ENCODE data around the gene CITED2. TPM values are rescaled to one million over a fixed set of nuclear protein-coding genes. Genes with fewer than 3 reads are reported as not detected.

The CITED2 gene
- total RNA-seq, 2 experiments from 2014 or later = 45.1 to 58.1 TPM

GRCh38 chr6:139402876-139403386, 28.5 kb upstream of the CITED2 start:
- Mint-ChIP-seq H3K4me3 (no peak overlapping the region), H3K27me3 (peaks cover 3% of the 10 kb centered on the region), H3K9me3 (ENCODE audit: low read depth) (no peaks in the 10 kb centered on the region), H3K27ac (no peak overlapping the region), H3K4me1 (no peaks in the 10 kb centered on the region), H3K36me3 (ENCODE audit: low read depth) (no peaks in the 10 kb centered on the region)
- ChIA-PET CTCF (no interaction called here), POLR2A (no interaction called here)
- no peak for ATAC-seq
- no peak for DNase-seq
- intact Hi-C loops (cut with DNase I, micrococcal nuclease) = no loop called here

GRCh38 chr6:139398658-139399057, 24.2 kb upstream of the CITED2 start:
- H3K36me3 Mint-ChIP-seq (ENCODE audit: low read depth) = no peaks in the 10 kb centered on the region
- H3K4me1 Mint-ChIP-seq = no peaks in the 10 kb centered on the region
- peaks cover 3% of the 10 kb centered on the region for H3K27me3 Mint-ChIP-seq
- DNase-seq (no peak), ATAC-seq (no peak)
- intact Hi-C loops (cut with DNase I, micrococcal nuclease) = no loop called here
- POLR2A ChIA-PET = no interaction called here
- H3K4me3 Mint-ChIP-seq = no peak overlapping the region
- CTCF ChIA-PET = interaction anchor here (0.7 kb wide), 1 partner anchor 10 kb away, joined by 3 read pairs; no protein-coding TSS in a partner anchor
- no peak overlapping the region for H3K27ac Mint-ChIP-seq
- no peaks in the 10 kb centered on the region for H3K9me3 Mint-ChIP-seq (ENCODE audit: low read depth)

- no peaks in the 10 kb centered on the region for H3K9me3 Mint-ChIP-seq (ENCODE audit: low read depth)
- no peaks in the 10 kb centered on the region for H3K36me3 Mint-ChIP-seq (ENCODE audit: low read depth)
- ChIA-PET CTCF (interaction anchor here (1.3 kb wide), 1 partner anchor 11 kb away, joined by 3 read pairs; no protein-coding TSS in a partner anchor), POLR2A (no interaction called here)
- DNase-seq (no peak), ATAC-seq (no peak)
- H3K27ac Mint-ChIP-seq = no peak overlapping the region
- H3K27me3 Mint-ChIP-seq = peaks cover 3% of the 10 kb centered on the region
- no peaks in the 10 kb centered on the region for H3K4me1 Mint-ChIP-seq
- H3K4me3 Mint-ChIP-seq = no peak overlapping the region
- intact Hi-C loops (cut with DNase I, micrococcal nuclease) = no loop called here
Observed at GRCh38 chr6:139395891-139396301, 21.4 kb upstream of the CITED2 start.

- Mint-ChIP-seq H3K9me3 (ENCODE audit: low read depth) (no peaks in the 10 kb centered on the region), H3K27ac (no peak overlapping the region), H3K36me3 (ENCODE audit: low read depth) (no peaks in the 10 kb centered on the region), H3K4me3 (no peak overlapping the region), H3K27me3 (peaks cover 3% of the 10 kb centered on the region), H3K4me1 (no peaks in the 10 kb centered on the region)
- ChIA-PET POLR2A (no interaction called here), CTCF (interaction anchor here (1.3 kb wide), 1 partner anchor 12 kb away, joined by 3 read pairs; no protein-coding TSS in a partner anchor)
- ATAC-seq = no peak
- no peak for DNase-seq
- intact Hi-C loops (cut with DNase I, micrococcal nuclease) = no loop called here
Observed at GRCh38 chr6:139395371-139395770, 20.9 kb upstream of the CITED2 start.

- ATAC-seq (no peak), DNase-seq (no peak)
- Mint-ChIP-seq H3K36me3 (ENCODE audit: low read depth) (no peaks in the 10 kb centered on the region), H3K27me3 (peaks cover 3% of the 10 kb centered on the region), H3K27ac (no peak overlapping the region), H3K9me3 (ENCODE audit: low read depth) (no peaks in the 10 kb centered on the region), H3K4me1 (no peaks in the 10 kb centered on the region), H3K4me3 (no peak overlapping the region)
- intact Hi-C loops (cut with DNase I, micrococcal nuclease) = no loop called here
- POLR2A ChIA-PET = no interaction called here
- CTCF ChIA-PET = no interaction called here
Observed at GRCh38 chr6:139394027-139394649, 19.7 kb upstream of the CITED2 start.

- CTCF ChIA-PET = interaction anchor here (0.8 kb wide), 1 partner anchor 22 kb away, joined by 4 read pairs; no protein-coding TSS in a partner anchor
- Mint-ChIP-seq H3K27ac (no peak overlapping the region), H3K4me3 (no peak overlapping the region), H3K36me3 (ENCODE audit: low read depth) (no peaks in the 10 kb centered on the region), H3K9me3 (ENCODE audit: low read depth) (no peaks in the 10 kb centered on the region), H3K27me3 (no peaks in the 10 kb centered on the region), H3K4me1 (no peaks in the 10 kb centered on the region)
- POLR2A ChIA-PET = interaction anchor here (1.1 kb wide), 1 partner anchor 19 kb away, joined by 3 read pairs; the partner anchor contains the start of gene CITED2
- DNase-seq (no peak), ATAC-seq (peak; percentile 63)
- intact Hi-C loops (cut with DNase I, micrococcal nuclease) = no loop called here
Observed at GRCh38 chr6:139392794-139393193, 18.3 kb upstream of the CITED2 start.

- no peaks in the 10 kb centered on the region for H3K4me1 Mint-ChIP-seq
- ChIA-PET CTCF (no interaction called here), POLR2A (interaction anchor here (1.1 kb wide), 1 partner anchor 17 kb away, joined by 3 read pairs; the partner anchor contains the start of gene CITED2)
- no peaks in the 10 kb centered on the region for H3K9me3 Mint-ChIP-seq (ENCODE audit: low read depth)
- H3K36me3 Mint-ChIP-seq (ENCODE audit: low read depth) = no peaks in the 10 kb centered on the region
- ATAC-seq = no peak
- no peak for DNase-seq
- H3K27ac Mint-ChIP-seq = no peak overlapping the region
- H3K27me3 Mint-ChIP-seq = no peaks in the 10 kb centered on the region
- no peak overlapping the region for H3K4me3 Mint-ChIP-seq
- intact Hi-C loops (cut with DNase I, micrococcal nuclease) = no loop called here
Observed at GRCh38 chr6:139391709-139392108, 17.3 kb upstream of the CITED2 start.

- Mint-ChIP-seq H3K4me1 (no peaks in the 10 kb centered on the region), H3K9me3 (ENCODE audit: low read depth) (no peaks in the 10 kb centered on the region), H3K27me3 (no peaks in the 10 kb centered on the region), H3K27ac (no peak overlapping the region), H3K36me3 (ENCODE audit: low read depth) (no peaks in the 10 kb centered on the region), H3K4me3 (no peak overlapping the region)
- intact Hi-C loops (cut with DNase I, micrococcal nuclease) = no loop called here
- no peak for DNase-seq
- no peak for ATAC-seq
- ChIA-PET POLR2A (no interaction called here), CTCF (interaction anchor here (0.6 kb wide), 1 partner anchor 1174 kb away, joined by 3 read pairs; no protein-coding TSS in a partner anchor)
Observed at GRCh38 chr6:139390447-139390846, 16.0 kb upstream of the CITED2 start.

- ChIA-PET CTCF (interaction anchor here (0.9 kb wide), 2 partner anchors 10 to 19 kb away, joined by 3 read pairs; no protein-coding TSS in a partner anchor), POLR2A (no interaction called here)
- Mint-ChIP-seq H3K27ac (no peak overlapping the region), H3K4me3 (no peak overlapping the region), H3K4me1 (no peaks in the 10 kb centered on the region), H3K36me3 (ENCODE audit: low read depth) (no peaks in the 10 kb centered on the region), H3K9me3 (ENCODE audit: low read depth) (no peaks in the 10 kb centered on the region), H3K27me3 (no peaks in the 10 kb centered on the region)
- DNase-seq (no peak), ATAC-seq (no peak)
- intact Hi-C loops (cut with DNase I, micrococcal nuclease) = no loop called here
Observed at GRCh38 chr6:139388384-139388783, 13.9 kb upstream of the CITED2 start.

GRCh38 chr6:139386404-139386803, 12.0 kb upstream of the CITED2 start:
- H3K4me1 Mint-ChIP-seq = no peaks in the 10 kb centered on the region
- DNase-seq (no peak), ATAC-seq (no peak)
- POLR2A ChIA-PET = no interaction called here
- no peaks in the 10 kb centered on the region for H3K36me3 Mint-ChIP-seq (ENCODE audit: low read depth)
- no peak overlapping the region for H3K27ac Mint-ChIP-seq
- intact Hi-C loops (cut with DNase I, micrococcal nuclease) = no loop called here
- H3K9me3 Mint-ChIP-seq (ENCODE audit: low read depth) = no peaks in the 10 kb centered on the region
- CTCF ChIA-PET = interaction anchor here (1.6 kb wide), 1 partner anchor 17 kb away, joined by 6 read pairs; no protein-coding TSS in a partner anchor
- no peaks in the 10 kb centered on the region for H3K27me3 Mint-ChIP-seq
- H3K4me3 Mint-ChIP-seq = no peak overlapping the region

- Mint-ChIP-seq H3K27ac (no peak overlapping the region), H3K4me1 (peaks cover 12% of the 10 kb centered on the region), H3K9me3 (ENCODE audit: low read depth) (no peaks in the 10 kb centered on the region), H3K27me3 (no peaks in the 10 kb centered on the region), H3K4me3 (no peak overlapping the region), H3K36me3 (ENCODE audit: low read depth) (no peaks in the 10 kb centered on the region)
- intact Hi-C loops (cut with DNase I, micrococcal nuclease) = no loop called here
- CTCF ChIA-PET = interaction anchor here (0.9 to 1.2 kb wide), 2 partner anchors 11 to 162 kb away, joined by 3 read pairs; no protein-coding TSS in a partner anchor
- POLR2A ChIA-PET = no interaction called here
- ATAC-seq (no peak), DNase-seq (no peak)
Observed at GRCh38 chr6:139381216-139381865, 6.9 kb upstream of the CITED2 start.

GRCh38 chr6:139380611-139381010, 6.2 kb upstream of the CITED2 start:
- H3K27me3 Mint-ChIP-seq = no peaks in the 10 kb centered on the region
- peaks cover 17% of the 10 kb centered on the region for H3K4me1 Mint-ChIP-seq
- no peak for DNase-seq
- CTCF ChIA-PET = interaction anchor here (0.9 to 1.6 kb wide), 2 partner anchors 11 to 161 kb away, joined by 3 to 5 read pairs; no protein-coding TSS in a partner anchor
- H3K36me3 Mint-ChIP-seq (ENCODE audit: low read depth) = no peaks in the 10 kb centered on the region
- H3K9me3 Mint-ChIP-seq (ENCODE audit: low read depth) = no peaks in the 10 kb centered on the region
- no peak overlapping the region for H3K4me3 Mint-ChIP-seq
- no peak overlapping the region for H3K27ac Mint-ChIP-seq
- POLR2A ChIA-PET = no interaction called here
- intact Hi-C loops (cut with DNase I, micrococcal nuclease) = no loop called here
- no peak for ATAC-seq

All from activated CD4-positive, alpha-beta T cell treated with anti-CD3 and anti-CD28 coated beads for 36 hours (primary cell).